HG02943 (cell line): Measurements from ENCODE around the gene UQCRH.
"Not testable (repeated sequence)": the region's sequence is repeated elsewhere in the genome, so short reads cannot be mapped to it uniquely, and the experiment has no call there.

Experiments
- ATAC-seq: cut with Tn5 transposase; IDR thresholded peaks from one replicate; pipeline ENCODE4 v1.9.1; 2021; ENCODE audit warnings: mild to moderate bottlenecking, low read depth, moderate library complexity; ENCODE audit not compliant: unreplicated experiment

UQCRH gene

DNA sequence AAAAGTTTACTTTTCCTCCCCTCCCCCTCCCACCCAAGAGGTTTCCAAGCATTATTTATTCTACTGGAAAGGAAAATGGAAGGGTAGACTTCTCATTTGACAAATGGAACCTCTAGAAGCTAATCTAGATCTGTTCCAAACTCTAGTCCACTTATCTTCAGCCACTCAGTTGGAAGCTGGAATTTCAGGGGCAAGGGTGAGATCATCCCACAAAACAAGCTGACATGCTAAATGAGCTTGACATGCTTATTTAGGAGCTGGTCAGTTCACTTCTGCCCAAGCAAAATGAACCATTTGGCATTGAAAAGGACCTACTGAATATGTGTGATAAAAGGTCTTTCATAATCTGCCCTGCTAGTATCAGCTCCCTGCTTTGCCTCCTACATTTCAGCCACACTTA is 5.1 kb upstream of the UQCRH start:
- ATAC-seq, result no peak

DNA sequence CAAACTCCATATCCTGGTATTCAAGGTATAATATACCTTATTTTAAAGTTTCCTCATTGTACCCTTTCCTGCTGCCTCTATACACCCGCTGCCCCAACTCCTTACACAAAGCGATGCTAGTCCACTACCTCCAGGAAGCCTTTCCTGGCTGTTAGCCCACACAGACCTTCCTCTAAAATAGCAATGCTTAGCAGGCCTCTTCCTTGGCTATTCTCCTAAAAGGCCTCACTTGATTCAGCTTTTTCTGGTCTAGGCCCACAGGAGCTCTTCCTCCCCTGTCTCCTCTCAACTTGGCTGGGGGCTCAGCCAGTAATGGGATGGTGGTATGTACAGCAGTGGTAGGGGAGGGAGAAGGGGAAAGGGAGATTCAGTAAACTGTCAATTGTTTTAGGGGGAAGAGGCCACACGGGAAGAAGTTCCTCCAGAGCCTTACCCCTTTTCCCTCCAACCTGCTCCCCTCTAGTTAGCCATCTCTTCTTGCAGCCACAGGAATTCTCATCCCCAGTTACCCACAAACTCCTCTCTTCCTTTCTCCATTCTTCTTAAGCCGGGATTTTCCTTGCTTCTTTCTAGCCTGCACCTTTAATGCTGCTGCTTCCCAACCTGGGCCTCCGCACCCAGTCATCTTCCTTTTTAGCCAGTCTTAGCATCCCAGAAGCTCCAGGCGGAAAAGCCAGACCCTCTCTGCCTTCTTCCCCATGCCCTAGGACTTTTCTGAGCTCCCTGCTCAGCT is 2.7 kb upstream of the UQCRH start:
- ATAC-seq, result no peak

DNA sequence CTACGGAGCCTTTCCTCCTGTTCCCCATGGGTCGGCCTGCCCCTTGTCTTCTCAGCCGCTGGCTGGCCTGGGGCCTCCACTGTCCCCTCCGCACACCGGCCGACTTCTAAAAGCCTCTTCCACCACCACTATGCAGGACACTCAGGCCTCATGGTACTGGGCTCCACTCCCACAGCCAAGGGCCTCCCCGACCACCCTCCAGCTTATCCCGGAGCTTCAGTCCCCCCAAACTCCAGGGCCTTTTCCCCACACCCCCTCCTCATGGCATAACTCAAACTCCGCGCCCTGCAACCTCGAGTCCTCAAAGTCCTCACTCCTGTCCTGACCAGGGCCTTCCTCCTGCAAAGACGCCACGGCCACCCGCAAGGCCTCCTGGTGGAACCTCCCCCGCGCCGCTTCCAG is 2.1 kb upstream of the UQCRH start:
- ATAC-seq, result no peak

DNA sequence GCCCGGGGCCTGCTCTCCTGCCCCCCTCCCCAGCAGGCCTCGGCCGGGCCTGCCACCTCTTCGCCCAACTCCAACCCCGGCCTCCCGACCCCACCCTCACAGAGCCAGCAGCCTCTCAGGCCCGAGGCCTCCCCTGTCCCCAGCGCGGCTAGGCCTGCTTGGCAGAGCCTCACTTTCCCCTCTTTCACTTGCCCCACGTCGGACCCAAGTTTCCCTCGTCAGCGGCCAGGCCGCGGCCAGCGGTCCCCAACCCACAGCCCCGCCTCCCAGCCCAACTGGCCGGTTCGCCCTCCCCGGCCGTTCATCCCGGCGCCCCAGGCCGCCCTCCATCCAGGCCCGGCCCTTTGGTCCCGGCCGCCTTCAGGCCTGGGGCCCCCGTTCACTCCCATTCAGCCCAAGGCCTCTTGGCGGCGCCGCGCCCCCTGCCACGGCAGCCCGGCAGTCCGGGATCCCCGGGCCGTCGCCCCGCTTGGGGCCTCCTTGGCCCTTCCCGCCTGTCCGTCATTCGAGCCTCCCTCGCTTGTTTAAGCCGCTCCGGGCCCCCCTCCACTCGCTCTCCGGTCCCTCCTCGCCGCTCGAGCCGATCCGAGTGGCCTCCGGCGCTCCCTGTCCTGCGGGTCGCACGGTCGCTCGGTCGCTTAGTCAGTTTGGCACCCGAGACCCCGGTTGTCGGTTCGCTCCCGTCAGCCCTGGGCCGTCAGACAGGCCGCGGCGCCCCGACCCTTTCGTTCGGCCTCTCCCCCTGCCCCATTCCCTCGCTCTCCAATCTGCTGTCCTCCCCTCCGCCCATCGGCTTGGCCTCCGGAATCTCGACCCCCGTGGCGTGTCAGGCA is 1.5 kb upstream of the UQCRH start:
- no peak for ATAC-seq

DNA sequence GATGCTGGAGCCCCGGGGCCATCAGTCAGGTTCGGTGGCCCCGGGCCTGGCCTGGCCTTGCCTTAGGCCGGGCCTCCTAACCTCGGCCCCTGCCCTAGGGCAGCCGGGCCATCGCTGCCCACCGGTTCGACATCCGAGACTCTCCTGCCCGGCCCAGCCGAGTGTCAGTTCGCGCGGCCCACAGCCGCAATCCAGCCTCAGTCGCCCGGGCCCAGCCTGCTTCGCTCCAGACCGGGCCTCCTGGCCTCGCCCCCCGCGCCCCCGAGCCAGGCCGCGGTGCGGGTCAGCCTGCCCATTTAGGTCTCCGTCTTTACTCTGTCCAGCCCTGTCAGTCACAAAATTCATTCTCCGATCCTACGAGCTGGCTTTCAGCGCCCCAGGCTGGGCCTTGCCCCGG is 859 bp upstream of the UQCRH start:
- ATAC-seq, result no peak

DNA sequence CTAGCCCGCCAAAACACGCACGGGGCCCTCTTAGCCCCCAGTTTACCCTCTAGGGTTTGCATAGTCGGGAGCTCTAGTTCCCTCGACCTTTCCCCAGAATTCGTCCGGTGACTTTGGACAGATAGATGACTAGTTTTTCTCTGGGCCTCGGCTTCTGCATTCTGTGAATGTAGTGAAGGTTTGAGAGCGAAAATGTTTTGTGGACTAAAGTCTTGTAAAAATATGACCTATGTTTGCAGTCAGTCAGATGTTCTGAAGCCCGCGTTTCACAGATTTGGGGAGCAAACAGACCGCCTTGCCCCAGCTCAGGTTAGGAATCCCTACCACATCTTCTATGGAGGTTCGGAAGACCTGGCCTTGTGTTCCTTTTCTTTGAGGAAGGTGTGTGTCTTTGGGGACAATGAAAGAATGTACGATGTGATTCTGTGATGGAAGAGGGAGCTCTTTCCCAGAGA is 401 bp downstream of the UQCRH start:
- peak; percentile 4 for ATAC-seq

DNA sequence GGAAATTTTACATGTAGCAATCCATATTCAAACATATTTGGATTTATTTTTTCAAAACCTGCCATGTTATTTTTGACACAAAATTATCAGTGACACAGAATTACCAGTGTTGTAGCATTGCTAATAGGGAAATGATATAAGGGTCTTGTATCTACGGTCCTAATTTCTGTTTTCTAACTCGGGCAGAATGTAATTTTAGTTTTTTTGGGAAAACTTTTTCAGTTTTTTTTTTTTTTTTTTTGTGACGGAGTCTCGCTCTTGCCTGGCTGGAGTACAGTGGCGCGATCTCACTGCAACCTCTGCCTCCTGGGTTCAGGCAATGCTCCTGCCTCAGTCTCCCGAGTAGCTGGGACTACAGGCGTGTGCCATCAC is 2.6 kb downstream of the UQCRH start:
- no peak for ATAC-seq

DNA sequence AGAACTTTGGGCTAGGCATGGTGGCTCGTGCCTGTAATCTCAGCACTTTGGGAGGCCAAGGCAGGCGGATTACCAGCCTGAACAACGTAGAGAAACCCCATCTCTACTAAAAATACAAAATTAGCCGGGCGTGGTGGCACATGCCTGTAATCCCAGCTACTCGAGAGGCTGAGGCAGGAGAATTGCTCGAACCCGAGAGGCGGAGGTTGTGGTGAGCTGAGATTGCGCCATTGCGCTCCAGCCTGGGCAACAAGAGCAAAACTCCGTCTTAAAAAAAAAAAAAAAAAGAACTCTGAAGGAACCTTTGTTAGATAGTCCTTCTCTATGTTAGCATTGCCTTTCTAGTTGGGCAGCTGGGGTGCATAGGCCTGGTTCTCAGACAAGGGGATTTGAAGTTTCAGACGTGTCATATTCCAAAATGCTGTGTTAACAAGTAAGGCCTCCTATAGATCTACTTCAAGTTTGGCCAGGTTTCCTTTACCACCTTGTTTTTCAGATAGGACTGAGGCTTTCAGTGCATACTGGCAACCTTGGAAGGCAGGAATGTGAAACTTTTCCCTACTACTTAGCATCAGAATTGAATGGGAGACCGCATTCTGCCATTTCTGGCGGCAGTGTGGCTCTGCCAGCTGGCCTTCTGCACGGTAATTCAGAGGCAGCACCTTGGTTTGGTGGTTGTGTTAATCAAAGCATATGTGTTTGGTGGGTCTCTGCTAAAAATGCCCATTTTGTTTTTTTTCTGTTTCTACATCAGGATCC is 6.1 kb downstream of the UQCRH start:
- no peak for ATAC-seq

DNA sequence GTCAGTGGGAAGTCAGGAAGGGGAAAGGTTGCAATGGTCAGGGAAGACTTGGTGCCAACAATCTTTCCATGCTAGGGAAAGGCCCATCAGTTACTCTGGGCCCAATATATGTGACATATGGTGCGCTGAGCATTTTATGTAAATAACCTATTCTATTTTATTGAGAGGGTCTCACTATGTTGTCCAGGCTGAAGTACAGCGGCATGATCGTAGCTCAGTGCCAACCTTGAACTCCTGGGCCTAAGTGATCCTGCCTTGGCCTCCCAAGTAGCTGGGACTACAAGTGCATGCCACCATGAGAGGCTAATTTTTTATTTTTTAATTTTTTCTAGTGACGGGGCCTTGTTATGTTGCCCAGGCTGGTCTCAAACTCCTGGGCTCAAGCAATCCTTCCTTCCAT is 6.8 kb downstream of the UQCRH start:
- ATAC-seq, result no peak

DNA sequence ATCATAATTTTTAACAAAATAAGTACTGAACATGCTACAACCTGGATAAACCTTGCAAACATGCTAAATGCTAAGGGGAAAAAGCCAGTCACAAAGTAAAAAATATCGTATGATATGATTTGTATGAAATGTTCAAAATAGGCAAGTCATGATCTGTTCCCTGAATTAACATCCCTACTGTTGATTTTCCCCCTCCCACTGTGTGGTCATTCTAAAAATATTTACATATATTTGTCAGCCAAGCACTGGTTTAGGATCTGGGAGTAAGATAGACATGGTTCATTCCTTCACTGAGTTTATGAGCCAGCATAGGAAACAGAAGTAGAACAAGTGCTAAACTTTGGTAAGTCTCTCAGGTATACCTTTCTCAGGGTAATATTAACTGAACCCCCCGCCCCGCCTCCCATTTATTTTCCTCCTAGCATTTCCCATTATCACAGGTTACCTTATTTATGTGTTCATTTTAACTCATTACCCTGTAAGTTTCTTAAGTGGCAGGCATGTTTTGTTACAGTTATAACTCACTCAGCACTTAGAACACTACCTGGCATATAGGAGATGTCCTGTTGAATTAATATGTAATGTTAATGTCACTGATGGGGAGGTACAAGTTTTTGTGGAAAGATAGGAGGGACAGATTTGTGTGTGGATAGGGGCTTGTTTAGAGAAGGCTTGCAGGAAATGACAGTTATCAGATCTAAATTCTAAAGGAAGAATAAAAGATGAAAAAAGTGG is 12.3 kb downstream of the UQCRH start:
- ATAC-seq, result no peak

DNA sequence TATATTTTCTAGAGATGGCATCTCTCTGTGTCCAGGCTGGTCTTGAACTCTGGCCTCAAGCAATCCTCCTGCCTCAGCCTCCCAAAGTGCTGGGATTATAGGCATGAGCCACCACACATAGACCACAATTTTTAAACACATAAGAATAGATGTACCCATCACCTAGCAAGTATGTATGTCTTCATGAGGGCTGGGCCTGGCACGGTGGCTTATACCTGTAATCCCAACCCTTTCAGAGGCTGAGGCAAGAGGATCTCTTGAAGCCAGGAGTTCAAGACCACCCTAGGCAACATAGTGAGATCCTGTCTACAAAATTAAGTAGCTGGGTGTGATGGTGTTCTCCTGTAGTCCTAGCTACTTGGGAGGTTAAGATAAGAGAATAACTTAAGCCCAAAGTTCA is 13.8 kb downstream of the UQCRH start:
- ATAC-seq, result no peak

DNA sequence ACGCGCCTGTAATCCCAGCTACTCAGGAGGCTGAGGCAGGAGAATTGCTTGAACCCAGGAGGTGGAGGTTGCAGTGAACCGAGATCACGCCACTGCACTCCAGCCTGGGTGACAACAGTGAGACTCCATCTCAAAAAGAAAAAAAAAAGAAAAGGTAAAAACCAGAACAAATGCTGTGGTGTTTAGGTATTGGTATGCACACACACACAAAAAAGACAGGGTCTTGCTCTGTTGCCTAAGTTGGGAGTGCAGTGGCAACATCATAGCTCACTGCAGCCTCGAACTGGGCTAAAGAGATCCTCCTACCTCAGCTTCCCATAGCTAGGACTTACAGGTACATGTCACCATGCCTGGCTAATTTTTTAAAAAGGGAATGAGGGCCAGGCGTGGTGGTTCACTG is 15.8 kb downstream of the UQCRH start:
- not testable (repeated sequence) for ATAC-seq

DNA sequence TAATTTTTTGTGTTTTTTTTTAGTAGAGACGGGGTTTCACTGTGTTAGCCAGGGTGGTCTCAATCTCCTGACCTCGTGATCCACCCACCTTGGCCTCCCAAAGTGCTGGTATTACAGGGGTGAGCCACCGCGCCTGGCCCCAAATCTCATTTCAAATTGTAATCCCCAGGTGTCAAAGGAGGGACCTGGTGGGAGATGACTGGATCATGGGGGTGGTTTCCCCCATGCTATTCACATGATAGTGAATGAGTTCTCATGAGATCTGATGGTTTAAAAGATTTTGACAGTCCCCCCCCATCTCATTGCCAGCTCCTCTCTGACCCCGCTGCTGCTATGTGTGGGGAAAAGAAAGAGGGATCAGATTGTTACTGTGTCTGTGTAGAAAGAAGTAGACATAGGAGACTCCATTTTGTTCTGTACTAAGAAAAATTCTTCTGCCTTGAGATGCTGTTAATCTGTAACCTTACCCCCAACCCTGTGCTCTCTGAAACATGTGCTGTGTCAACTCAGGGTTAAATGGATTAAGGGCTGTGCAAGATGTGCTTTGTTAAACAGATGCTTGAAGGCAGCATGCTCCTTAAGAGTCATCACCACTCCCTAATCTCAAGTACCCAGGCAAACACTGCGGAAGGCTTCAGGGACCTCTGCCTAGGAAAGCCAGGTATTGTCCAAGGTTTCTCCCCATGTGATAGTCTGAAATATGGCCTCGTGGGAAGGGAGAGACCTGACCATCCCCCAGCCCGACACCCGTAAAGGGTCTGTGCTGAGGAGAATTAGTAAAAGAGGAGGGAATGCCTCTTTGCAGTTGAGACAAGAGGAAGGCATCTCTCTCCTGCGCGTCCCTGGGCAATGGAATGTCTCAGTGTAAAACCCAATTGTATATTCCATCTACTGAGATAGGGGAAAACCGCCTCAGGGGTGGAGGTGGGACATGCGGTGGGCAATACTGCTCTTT is 16.7 kb downstream of the UQCRH start:
- ATAC-seq, result not testable (repeated sequence)

DNA sequence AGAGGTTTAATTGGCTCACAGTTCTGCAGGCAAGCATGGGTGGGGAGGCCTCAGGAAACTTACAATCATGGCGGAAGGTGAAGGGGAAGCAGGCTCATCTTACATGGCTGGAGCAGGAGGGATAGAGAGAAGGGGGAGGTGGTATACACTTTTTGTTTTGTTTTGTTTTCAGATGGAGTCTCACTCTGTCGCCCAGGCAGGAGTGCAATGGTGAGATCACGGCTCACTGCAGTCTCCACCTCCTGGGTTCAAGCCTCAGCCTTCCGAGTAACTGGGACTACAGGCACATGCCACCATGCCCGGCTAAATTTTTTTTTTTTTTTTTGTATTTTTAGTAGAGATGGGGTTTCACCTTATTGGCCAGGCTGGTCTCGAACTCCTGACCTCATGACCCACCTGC is 18.7 kb downstream of the UQCRH start:
- ATAC-seq, result not testable (repeated sequence)

DNA sequence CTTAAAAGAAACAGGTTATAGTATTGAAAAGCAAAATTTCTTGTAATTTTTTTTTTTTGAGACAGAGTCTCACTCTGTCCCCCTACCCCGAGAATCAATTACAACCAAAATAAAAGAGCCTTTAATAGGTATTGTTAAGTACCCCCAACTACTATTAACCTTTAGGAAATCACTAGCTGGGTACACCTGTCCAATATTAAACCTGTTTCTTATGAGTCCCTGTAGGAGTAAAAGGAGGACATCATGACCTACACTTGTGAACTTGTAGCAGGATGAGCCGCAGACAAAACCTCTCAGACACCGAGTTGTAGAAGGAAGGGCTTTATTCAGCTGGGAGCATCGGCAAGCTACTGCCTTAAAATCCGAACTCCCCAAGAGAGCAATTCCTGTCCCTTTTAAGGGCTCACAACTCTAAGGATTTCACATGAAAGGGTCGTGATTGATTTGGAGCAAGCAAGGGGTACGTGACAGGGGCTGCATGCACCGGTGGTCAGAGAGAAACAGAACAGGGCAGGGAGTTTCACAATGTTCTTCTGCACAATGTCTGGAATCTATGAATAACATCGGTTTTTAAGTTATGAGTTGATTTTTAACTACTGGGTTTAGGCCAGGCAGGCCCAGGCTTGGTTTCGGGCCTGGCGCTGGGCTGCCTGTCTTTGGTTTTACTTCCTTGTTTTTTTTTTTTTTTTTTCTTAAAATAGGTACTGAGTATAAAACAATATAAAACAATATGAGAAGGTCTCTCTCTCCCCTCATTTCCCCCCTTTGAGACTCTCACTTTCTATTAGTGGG is 22.0 kb downstream of the UQCRH start:
- not testable (repeated sequence) for ATAC-seq

DNA sequence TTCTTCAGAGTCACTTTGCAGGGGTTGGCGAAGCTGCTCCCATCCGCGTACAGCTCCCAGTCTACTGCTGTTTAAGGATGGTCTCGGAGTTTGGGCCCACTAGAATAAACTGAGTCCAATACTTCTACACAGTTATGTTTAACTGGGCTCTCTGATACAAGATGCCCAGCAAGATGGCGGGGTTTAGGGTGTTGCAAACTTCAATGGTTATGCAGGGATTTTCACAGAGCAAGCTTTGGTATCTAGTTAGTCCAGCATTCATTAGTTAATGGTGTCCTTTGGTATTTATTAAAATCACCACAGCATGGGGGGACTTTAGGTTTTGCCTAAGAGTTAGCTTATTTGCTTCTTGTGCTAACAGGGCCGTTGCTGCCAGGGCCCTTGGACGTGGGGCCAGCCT is 24.7 kb downstream of the UQCRH start:
- ATAC-seq, result not testable (repeated sequence)

DNA sequence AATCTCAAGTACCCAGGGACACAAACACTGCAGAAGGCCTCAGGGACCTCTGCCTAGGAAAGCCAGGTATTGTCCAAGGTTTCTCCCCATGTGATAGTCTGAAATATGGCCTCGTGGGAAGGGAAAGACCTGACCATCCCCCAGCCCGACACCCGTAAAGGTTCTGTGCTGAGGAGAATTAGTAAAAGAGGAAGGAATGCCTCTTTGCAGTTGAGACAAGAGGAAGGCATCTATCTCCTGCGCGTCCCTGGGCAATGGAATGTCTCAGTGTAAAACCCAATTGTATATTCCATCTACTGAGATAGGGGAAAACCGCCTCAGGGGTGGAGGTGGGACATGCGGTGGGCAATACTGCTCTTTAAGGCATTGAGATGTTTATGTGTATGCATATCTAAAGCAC is 26.3 kb downstream of the UQCRH start:
- ATAC-seq, result not testable (repeated sequence)

DNA sequence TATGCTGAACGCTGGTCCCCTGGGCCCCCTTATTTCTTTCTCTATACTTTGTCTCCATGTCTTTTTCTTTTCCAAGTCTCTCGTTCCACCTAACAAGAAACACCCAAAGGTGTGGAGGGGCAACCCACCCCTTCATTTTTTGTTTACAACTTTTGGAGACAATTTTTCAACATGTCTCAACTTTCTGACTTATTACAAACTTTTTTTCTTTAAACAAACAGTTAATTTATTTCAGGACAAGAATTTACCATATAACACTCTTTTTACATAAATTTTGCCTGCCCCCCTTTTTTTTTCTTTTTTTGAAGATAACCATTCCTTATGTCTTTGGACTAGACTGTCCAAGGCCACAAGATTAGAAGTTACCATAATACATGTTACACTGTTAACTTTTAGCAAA is 26.9 kb downstream of the UQCRH start:
- ATAC-seq, result not testable (repeated sequence)
